HEK293T (cell line): ENCODE data around the gene UBE3B.

Experiments used
- BHLHE40 ChIP-seq: fragments of 450-650 bp; IDR thresholded peaks from 2 replicates; pipeline ENCODE4 v1.6.1; 2016; ENCODE audit warnings: mild to moderate bottlenecking, moderate library complexity, borderline replicate concordance
- CTBP1 ChIP-seq: fragments of 450-650 bp; IDR thresholded peaks from 2 replicates; pipeline ENCODE4 v1.6.1; 2016; ENCODE audit warnings: borderline replicate concordance
- ELF4 ChIP-seq: fragments of 450-650 bp; IDR thresholded peaks from 2 replicates; pipeline ENCODE4 v1.6.1; 2017; ENCODE audit warnings: antibody characterized with exemption
- HDGF ChIP-seq: fragments of 450-650 bp; IDR thresholded peaks from 2 replicates; pipeline ENCODE4 v1.6.1; 2017; ENCODE audit warnings: antibody characterized with exemption, borderline replicate concordance
- L3MBTL2 ChIP-seq: fragments of 450-650 bp; conservative IDR thresholded peaks from 2 replicates; pipeline ENCODE4 v1.6.1; 2016; ENCODE audit warnings: mild to moderate bottlenecking
- PKNOX1 ChIP-seq: fragments of 450-650 bp; IDR thresholded peaks from 2 replicates; pipeline ENCODE4 v1.6.1; 2016
- SP1 ChIP-seq: fragments of 450-650 bp; IDR thresholded peaks from 2 replicates; pipeline ENCODE4 v1.6.1; 2017
- ZNF384 ChIP-seq: fragments of 450-650 bp; IDR thresholded peaks from 2 replicates; pipeline ENCODE4 v1.6.1; 2016

- TF ChIP-seq CTBP1 (no peak), HDGF (no peak), SP1 (no peak), L3MBTL2 (no peak), PKNOX1 (no peak), ZNF384 (no peak), ELF4 (no peak), BHLHE40 (no peak)
These were observed 46.1 kb downstream of the UBE3B start for GRCh38 chr12:109523504-109523903.
